OCI-M2 (cell line): ENCODE results near the gene TENM4.

Source experiments
- DNase-seq: peaks from one replicate; lab custom pipeline; 2025; ENCODE audit not compliant: unreplicated experiment; lab: John Stamatoyannopoulos, UW

Gene TENM4

DNA sequence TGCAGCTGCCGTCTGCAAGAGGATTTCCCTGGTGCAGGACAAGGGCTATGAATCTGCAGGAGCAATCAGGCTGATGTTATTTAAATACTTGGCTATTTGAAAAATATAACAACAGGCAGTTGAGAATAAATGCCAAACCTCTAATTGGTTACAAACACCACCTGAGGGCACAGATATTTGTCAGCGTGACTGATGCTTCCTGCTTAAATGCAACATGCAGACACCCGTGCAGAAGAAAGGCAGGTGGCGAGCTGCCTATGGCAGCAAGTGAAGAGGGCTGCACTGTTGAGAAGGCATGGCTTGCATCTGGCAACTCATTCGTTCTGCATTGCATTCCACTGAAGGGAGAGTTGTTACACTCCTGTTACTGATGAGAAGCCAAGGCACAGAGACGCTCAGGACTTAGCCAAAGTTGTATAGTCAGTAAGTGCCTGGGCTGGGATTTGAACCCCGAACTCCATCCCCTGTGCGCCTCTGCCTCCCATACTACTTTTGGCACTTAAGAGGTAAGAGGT, 350.6 kb downstream of the TENM4 start:
- no peak for DNase-seq

GRCh38 chr11:79089601-79090000, 351.2 kb downstream of the TENM4 start:
- DNase-seq, result no peak

DNA sequence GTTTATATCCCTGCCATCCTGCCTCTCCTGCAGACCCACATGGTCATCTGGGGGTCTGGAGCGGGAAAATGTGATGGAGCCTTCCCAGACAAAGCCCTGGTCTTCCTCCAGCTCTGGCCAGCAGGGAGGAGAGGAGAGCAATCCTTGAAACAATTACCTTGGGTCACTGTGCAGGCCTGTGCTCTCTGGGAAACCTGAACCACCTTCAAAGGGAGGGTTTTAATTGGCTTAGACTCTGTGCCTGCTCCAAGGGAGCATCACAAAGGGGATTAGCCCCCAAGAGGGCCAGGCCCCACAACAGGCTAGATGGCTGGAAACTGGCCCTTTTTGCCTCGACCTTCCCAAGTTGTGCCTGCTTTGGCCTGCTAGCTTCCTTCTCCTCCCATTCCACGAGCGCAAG, 351.9 kb downstream of the TENM4 start:
- no peak for DNase-seq

GRCh38 chr11:79087961-79088318, 352.9 kb downstream of the TENM4 start:
- no peak for DNase-seq

GRCh38 chr11:79087238-79087960, 353.4 kb downstream of the TENM4 start:
- no peak for DNase-seq

- DNase-seq, result no peak
Measured at GRCh38 chr11:79086056-79086455, 354.8 kb downstream of the TENM4 start.

DNA sequence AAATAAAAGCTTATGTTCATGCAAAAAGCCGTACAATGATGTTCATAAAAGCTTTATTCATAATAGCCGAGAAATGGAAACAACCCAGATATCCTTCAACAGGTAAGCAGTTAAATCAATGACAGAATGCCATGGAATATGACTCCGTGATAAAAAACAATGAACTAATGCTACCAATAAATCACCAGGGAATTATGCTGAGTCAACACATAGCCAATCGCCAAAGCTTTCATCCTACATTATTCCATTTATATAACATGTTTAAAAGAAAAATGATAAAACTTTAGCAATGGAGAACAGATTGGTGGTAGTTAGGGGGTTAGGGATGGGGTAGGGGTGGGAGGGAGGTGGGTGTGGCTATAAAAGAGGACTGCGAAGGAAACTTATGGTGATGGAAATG, 356.4 kb downstream of the TENM4 start:
- DNase-seq, result no peak

DNA sequence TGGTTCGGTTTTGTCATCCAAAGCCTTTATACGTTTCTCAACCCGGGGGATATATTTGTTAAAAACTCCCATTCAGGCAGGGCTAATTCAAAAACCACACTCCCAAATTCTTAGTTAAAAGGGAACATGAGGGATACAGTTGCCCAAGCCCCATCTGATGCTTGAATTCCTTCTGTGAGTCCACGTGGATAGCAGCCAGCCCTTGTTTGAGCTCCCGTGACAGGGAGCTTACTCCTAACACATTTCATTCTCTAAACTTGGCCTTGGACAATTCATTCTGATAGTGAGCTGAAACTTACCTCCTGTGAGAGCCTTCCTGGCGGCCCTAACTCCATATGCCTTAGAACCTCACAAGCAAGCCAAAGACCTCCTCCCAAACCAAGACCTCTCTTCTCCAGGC, 357.5 kb downstream of the TENM4 start:
- no peak for DNase-seq

GRCh38 chr11:79082907-79083306, 357.9 kb downstream of the TENM4 start:
- no peak for DNase-seq

DNA sequence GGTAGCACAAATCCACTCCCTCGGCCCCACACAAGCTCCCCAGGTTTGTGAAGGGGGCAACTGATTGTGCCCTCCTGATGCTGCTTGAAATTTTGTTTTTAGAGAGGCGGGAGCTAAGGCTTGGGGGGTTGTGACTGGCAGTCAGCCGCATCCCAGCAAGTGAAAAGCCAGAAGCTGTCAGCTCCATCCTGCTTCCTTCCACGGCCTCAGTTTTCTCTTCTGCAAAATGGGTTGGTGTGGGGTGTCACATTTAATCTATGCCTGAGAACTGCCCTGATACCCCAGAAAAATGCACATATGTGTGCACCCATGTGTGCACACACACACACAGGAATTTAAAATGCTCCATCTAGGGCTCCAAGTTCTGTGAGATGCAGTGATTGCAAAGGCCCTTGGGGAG, 358.6 kb downstream of the TENM4 start:
- DNase-seq, result no peak

DNA sequence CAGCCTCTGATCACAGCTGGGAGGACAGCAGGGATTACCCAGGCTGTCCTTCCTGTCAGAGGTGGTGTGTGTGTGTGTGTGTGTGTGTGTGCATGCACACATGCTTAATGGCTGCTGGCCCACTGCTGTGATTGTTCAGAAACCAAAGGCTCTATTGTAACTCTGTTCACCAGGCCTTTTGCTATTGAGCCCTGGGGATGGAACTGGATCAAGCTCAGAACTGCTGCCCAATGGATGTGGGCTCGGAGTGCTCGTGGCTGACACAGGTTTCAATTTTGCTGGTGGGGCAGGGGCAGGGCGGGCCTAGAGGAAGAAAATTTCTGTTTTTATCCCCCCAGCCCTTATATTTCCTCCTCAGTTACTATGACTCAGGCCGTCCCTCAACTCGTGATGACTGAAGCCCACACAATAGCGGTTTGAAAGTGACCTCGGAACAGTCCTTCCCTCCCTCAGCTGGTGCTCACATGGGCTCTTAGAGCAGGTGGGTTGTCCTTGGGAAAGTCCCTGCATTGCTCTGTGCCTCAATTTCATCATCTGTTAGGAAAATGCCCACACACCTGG, 359.3 kb downstream of the TENM4 start:
- DNase-seq, result no peak

- no peak for DNase-seq
Measured at GRCh38 chr11:79080551-79080950, 360.3 kb downstream of the TENM4 start.

DNA sequence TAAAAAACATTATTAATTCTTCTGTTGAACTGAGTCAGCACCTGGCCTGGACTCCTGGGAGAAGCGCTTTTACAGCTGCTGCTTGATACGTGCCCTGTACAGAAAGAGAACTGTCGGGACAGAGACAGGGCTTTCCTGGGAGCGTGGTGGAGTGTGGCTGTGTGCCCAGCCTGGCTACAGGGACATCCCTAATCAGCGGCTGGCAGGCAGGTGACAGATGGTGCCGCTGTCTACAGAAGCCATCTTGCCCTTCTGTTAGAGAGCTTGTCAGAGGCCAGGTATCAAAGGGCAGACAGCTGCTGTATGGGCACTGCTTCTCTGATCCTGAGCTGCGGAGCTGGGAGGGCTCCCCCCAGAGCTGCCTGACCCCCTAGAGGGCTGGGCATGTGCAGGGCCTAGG, 361.8 kb downstream of the TENM4 start:
- no peak for DNase-seq

DNA sequence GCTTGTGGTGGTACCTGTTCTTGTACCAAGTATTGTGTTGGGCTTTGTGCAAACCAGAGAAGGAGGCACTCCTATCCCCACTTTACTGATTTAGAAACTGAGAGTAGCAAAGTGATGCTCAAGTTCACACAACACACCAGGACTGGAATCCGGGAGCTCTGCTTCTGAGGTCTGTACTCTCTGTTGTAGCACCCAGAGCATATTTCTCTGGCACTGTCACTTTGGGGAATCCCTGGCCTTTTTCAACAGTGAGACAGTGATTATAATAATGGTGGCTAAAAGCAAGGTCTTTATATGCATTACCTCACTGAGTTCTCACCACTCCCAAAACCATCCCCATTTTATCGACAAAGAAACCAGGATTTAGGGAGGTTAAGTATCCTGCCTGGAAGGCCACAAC, 362.4 kb downstream of the TENM4 start:
- DNase-seq, result no peak

GRCh38 chr11:79077702-79078330, 363.0 kb downstream of the TENM4 start:
- DNase-seq, result no peak

- no peak for DNase-seq
Measured at GRCh38 chr11:79076526-79077115, 364.2 kb downstream of the TENM4 start.

DNA sequence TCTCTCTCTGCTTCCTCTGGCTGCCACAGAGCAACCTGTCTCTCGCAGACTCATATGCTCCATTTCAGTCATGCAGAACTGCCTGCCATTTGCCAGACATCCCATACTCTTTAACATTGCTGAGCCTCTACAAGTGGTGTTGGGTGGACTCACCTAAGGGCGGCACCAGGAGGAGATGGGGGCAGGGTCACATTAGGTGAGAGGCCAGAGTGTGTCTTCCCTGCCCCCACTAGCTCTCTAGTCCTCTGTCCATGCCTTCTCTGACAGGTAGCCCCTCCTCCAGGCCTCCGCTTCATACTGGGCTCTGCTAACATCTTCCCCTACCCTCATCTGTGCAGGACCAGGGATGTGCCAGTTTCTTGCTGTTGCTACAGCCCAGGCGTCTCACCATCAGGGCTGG, 366.3 kb downstream of the TENM4 start:
- DNase-seq, result no peak

GRCh38 chr11:79071190-79071589, 369.6 kb downstream of the TENM4 start:
- DNase-seq, result no peak

DNA sequence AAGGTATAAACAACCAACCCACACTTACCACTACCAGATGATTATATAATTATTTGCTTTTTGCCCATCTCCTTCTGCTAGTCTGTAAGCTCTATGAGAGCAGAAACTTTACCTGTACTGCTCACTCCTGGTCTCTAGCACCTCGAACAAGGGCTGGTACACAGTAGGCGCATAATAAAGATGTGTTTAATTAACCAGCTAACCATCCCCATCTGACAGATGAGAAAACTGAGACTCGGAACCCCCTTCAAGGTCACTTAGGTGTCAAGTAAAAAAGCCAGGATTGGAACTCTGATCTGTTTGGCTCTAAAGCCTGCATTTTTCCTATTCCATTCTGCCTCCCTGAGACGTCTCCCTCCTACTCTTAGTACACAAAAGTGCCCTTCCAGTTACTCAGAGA, 370.3 kb downstream of the TENM4 start:
- no peak for DNase-seq

DNA sequence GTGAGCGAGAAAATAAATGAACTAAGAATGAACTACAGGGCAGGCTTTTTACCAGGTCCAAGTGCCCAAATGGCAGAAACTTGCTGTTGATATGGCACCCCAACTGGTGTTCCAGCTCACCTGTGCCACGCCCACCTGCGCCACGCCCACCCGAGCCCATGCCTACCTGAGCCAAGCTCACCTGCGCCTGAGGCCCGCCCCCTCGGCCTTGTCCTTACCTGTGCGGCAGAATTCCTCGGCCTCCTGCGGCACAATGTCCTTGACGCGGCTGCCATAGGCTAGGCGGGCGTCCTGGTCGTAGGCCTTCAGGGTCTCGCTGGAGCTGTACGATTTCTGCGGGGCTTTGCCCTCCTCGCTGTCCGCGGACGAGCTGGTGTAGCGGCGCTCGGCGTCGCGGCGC, 371.3 kb downstream of the TENM4 start:
- DNase-seq, result no peak

DNA sequence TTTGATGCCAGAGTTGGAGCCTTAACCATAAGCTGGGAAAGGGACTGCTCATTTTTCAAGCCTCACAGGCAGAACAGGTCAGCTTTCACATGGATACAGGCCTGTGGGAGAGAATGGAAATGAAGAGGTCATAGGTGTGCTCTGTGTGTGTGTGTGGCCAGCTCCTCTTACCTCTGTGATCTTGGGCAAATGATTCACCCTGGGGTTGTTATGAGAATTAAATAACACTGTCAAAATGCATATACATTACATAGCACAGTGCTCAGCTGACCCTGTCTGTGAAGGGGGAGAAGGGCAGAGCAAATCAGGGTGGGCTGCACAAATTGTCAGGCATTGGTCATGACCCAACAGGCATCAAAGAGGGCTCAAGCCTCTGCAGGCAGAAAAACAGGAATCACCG, 372.5 kb downstream of the TENM4 start:
- DNase-seq, result no peak

GRCh38 chr11:79067352-79067679, 373.5 kb downstream of the TENM4 start:
- no peak for DNase-seq
